KG1 (cell line): ENCODE results near the gene KLHL36.
"Not testable (repeated sequence)": the region's sequence is repeated elsewhere in the genome, so short reads cannot be mapped to it uniquely, and the experiment has no call there.

Source experiments
- DNase-seq: peaks from one replicate; lab custom pipeline; 2025; lab: John Stamatoyannopoulos, UW

The KLHL36 gene

DNA sequence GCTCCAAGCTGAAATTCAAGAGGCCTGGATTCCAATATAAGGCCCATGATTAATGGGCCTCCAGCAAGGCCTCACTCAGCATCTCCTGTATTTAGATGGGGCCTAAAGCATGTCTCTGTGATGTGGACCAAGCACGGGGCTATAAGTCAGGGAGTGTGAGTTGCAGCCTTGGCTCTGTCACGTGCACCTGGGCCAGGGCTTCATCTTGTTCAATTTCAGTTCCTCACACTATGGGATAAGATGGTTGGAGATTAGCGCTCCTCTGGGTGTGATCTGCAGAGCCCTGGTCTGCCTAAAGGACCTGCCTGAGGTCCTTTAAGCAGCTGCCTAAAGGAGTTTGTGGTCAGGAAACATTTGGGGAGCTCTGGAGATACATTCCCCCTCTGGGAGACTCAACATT, 25.2 kb downstream of the KLHL36 start:
- no peak for DNase-seq

DNA sequence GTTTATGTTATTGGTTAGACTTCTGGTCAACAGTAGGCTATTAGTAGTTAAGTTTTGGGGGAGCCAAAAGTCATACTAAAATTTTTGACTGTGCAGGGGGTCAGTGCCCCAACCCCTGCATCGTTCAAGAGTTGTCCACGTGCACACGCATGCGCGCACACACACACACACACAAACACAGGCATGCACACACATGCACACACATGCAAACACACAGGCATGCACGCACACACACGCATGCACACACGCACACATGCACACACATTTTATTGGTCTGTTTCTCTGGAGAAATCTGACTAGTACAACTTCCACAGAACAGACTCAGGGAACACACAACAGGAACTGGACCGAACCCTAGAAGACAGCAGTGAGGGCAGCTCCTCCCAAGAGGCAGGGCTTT, 27.1 kb downstream of the KLHL36 start:
- DNase-seq: no peak

DNA sequence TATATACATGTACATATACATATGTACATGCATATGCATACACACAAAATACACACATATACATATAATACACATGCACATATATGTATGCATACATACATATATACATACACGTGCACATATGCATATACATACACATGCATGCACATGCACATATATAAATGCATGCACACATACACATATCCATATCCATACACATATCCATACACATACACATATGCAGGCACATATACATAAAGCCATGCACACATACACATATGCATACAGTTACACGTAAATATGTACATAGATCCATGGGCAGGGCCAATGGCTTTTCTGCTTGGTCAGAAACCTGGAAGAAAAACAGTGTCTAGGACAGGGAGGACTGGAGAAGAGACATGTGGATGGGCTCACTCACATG, 27.6 kb downstream of the KLHL36 start:
- no peak for DNase-seq

DNA sequence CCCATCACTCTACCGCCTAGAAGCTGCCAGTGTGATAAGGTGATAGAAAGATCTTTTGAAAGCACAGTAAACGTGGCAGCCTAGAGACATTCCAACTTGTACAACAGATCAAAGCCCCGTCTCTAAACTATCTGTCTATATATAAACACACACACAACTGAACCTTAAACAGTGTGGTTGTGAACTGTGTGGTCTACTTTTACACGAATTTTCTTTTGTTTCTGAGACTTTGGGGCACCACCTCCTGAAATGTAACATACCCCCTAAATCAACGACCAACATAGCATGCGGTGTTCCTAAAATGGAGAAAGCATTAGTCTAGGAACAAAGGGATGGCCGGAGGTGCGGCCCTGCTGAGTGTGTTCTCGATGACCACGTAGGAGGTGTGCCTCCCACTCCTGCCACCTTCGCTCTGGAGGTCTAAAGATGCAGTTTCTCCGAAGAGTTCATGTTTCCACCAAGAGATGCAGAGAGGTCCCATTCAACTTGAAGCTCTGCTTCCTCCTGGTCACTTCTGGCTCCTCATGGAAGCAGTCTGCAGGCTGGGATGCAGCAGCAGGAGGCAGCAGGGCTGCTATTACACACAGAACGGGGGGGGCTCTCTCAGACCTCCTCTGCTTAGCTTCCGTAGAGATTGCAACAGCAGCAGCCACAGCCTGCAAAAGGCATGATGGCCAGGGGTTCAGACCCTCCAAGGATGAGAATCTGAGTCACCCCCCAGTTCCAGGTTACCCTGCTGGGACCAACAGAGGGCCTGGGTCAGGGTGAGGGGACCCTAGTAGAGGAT, 28.9 kb downstream of the KLHL36 start:
- DNase-seq: no peak

DNA sequence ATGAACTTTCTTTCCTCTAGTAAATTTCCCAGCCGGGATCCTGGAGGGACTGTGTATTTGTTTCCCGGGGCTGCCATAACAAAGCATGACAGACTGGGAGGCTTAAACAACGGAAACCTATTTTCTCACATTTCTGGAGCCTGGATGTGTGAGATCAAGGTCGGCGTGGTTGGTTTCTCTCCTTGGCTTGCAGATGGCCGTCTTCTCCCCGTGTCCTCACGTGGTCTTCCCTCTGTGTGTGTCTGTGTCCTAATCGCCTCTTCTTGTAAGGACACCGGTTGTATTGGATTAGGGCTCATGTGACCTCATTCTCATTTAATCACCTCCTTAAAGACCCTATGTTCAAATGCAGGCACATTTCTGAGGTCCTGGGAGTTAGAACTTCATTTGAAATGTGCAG, 29.5 kb downstream of the KLHL36 start:
- no peak for DNase-seq

DNA sequence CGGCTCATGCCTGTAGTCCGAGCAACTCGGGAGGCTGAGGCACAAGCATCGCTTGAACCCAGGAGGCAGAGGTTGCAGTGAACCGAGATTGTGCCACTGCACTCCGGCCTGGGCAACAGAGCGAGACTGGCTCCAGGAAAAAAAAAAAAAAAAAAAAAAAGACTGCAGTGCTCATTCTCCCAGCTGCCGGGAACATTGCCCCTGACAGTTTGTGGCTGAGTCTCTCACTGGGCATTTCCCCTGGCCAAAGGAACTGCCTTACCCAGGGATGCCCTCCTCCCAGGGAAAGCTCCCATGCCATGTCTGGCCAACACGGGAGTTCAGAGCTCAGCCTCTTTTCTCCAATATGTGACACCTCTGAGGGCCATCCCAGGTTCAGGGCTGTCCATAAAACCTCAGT, 30.2 kb downstream of the KLHL36 start:
- DNase-seq: no peak

DNA sequence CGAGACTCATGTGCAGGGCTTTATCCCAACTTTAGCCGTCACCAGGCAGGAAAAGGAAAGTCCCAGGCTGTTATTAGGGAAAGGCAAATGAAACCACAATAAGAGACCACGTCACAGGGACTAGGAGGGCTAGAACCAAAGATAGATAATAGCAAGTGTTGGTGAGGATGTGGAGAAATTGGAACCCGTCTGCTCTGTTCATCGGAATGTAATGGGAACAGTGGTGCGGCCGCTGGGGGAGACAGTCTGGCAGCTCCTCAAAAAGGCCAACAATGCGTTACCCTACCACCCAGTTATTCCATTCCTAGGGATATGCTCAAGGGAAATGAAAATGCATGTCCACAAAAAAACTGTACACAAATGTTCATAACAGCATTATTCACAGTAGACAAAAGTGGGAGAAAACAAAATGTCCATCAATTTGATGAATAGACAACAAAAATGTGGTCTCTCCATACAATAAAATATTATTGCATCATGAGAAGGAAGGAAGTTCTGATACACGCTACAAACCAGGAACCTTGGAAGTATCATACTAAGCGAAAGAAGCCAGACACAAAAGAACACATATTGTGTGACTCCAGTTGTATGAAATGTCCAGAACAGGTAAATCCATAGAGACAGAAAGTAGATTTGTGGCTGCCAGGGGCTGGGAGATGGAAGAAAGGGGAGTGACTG, 32.0 kb downstream of the KLHL36 start:
- no peak for DNase-seq

DNA sequence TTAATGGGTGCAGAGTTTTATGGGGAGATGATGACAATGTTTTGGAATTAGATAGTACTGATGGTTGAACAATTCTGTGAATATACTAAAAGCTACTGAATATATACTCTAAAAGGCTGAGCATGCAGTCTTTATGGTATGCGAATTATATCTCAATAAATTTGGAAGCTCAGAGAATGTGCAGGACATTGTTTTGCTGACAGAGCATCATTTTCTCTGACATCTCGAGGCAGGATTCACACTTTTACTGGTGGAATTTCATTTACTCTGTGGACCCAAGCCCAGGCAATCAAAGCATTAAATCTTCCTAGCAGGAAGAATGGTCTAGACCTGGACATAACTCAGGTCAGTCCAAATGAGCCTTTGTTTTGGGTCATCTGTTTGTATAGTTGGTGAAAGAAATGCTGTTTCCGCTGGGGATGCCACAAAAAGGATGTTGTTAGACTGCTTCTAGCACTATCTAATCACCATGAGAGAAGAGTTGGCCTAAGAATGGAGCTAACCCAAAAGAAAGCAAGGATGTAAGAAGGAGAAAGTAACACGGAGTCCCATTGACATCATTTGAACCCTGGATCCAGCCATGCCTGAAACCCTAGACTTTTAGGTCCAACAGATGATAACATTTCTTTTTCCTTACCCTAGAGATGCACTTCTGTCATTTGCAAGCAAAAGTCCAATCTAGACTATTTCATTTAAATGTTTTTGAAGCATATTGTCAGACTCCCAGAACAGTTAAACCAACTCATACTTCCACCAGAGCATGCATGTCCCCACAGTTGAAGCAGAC, 32.7 kb downstream of the KLHL36 start:
- DNase-seq: no peak

DNA sequence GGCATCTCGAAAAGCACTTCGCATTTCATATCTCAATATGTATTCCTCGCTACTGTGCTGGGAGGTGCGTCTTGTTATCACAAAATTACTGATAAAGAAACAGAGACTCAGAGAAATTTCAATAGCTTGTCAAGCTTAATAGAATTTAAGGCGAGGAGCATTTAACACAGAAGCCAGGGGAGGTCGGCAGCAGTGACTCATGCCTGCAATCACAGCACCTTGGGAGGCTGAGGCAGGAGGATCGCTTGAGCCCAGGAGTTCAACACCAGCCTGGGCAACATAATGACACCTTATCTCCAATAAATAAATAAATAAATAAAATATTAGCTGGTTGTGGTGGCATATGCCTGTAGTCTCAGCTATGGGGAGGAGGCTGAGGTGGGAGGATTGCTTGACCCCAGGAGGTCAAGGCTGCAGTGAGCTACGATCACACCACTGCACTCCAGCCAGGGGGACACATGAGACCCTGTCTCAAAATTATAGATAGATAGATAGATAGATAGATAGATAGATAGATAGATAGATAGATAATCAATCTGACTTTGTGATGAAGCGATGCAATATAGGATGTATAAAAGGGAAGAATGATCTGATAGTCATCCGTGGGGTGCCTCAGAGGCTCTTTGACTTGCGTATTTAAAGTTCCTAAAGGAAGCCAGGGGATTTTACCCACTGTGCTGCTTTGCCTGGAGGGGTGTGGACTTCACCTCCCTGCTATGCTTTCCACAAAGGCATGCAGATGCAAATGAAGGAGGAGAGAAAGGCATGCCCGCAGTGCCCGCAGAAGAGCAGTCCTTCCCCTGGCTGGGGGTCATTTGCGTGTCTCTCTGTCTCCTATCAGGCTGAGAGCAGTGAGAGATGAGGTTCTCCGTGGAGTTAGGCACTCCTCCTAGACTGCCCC, 35.6 kb downstream of the KLHL36 start:
- no peak for DNase-seq

DNA sequence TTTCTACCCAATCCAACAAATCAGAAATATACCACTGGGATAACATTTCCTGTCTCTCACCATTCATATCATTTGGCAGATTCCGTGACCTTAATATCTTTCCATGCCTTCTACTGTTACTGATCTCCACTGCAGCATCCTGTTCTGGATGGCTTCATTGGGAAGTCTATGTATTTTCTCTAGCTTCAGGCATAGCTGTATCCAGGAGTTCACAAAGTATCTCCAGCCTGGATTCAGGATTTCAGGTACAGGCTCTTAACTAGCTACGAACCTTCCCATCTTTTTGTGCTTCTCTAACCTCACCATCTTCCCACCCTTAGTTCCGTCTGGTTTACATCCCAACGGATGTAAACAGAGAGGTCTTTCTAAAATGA, 36.3 kb downstream of the KLHL36 start:
- no peak for DNase-seq

DNA sequence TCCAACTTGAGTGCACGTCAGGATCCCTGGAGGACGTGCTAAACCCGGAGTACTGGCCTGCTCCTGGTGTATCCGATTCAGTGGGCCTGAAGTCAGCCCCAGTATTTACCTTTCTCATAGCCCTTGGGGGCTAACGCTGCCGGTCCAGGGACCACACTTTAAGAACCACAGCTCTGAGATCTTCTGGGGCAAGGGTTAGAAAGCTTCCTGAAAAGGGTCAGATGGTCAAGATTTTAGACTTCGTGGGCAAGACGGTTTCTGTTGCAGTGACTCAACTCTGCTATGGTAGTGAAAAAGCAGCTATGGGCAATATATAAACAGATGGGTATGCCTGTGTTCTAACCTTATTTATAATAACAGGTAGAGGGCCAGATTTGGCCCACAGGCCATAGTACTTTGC, 36.9 kb downstream of the KLHL36 start:
- no peak for DNase-seq

DNA sequence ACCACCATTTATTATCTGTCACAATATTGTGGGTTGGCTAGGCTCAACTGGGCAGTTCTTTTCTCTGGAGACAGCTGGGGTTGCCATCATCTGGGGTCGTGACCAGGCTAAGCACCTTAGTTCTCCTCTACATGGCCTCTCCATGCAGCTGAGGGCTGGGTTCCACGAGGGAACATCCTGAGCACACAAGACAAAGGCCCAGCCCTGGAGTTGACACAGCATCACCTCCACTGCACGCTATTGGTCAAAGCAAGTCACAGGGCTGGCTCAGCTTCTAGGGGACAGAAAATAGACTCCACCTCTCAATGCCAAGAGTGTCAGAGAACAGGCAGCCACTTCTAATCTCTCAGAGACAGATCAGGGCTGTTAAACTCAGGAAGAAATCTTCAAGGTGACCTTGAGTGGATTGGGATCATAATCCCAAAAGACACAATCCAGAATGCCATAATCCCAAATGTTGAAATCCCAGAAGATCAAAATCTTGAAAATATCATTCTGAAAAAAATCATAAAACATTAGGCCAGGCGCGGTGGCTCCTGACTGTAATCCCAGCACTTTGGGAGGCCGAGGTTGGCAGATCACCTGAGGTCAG, 38.5 kb downstream of the KLHL36 start:
- DNase-seq: no peak

DNA sequence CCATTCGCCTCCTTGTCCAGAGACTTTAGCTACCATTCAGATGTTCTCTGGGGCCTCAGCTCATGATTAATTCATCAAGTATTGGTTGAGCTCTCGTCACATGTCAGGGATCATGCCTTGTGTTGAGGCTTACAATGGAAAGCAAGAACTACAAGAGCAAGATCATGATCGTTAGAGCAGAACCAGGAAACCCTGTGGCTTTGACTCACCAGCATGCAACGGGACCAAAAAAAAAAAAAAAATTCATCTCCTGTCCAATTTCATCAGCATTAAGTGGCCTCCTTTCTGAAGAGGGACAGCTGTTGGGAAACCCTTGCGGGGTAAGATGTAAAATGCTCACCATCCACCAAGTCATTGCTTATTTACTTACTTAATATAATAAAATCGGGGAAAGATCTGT, 39.4 kb downstream of the KLHL36 start:
- DNase-seq: no peak

DNA sequence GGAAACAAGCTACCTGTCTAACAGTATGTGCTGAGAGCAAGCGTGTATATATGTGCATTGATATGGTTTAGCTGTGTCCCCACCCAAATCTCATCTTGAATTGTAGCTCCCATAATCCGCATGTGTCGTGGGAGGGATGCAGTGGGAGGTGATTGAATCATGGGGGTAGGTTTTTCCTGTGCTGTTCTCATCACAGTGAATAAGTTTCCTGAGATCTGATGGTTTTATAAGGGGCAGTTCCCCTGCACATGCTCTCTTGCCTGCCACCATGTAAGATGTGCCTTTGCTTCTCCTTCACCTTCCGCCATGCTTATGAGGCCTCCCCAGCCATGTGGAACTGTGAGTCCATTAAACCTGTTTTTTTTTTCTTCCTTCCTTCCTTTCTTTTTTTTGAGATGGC, 39.9 kb downstream of the KLHL36 start:
- DNase-seq: not testable (repeated sequence)

DNA sequence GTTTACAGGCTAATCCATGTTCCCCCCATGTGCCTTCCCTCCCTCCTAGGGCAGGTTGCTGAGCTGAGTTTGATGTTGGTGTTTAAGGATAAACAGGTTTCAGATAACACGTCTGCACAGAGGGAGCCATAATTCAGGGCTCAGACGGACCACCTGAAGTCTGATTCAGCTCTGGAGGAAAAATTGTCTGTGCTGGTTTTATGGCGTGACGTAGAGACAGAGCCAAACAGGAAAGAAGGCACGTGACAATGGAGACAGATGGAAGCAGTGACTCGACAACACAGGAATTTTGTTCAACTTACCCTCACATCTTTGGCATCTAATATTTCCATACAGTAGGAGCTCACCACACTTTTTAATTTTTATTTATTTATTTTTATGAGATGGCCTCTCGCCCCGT, 40.8 kb downstream of the KLHL36 start:
- no peak for DNase-seq

DNA sequence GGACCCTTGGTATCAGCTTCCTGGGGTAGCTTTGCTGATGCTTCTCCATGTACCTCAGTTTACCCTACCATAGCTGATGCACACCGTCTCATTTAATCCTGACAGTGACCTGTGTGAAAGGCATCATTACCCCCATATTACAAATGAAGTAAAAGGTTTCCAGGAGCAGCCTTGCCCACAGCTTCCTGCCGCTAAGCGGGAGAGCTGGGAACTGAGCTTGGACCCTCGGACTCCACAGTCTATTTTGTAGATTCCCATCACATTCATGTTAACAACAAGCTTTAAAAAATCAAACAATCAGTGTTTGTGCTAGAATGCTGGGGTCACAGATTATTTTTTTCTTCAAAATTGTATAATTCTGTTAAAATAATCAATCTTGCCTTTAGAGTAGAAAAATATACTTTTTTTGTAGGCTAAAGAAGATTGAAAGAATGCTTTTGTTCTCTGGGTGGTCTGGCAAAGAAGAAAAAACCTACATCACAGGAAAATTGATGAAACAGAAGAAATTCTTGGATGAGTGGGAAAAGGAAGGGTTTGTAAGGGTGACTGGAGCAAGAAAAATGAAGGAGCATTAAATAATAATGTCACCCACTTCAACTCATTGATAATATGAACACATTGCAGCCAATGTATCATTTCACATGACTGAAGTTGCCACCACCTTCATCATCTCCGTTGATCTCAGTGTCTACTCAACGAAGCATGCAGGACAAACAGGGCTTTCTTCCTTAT, 41.9 kb downstream of the KLHL36 start:
- DNase-seq: no peak

DNA sequence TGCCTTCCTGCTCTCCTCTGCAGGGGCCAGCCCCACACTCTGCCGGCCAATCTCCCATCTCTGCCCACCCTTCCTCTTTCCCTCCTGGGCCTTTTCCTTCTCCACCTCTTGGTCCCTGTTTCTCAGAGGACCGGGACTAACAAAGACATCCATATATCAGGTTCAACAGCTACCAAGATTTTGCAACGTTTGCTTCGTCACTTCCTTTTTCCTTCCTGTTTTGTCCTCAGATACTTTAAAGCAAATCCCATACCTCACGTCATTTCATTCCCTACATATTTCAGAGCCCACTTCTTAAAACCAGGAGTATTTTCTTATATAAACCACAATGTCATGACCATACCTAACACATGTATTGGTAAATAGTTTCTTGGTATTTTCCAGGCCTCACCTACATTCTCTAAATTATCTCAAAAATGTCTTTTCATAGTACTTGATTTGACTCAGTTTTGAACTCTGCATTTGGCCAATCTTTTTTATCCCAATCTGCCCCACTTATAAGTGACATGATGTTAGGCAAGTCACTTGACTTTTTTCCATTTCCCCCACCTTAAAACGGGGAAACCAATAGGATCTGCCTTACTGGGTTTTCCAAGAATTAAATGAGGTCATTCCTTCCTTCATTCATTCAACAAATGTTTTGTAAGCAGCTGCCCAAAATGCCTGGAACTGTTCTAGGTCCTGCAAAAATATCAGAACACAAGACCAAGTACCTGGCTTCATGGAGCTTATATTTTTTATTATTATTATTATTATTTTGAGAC, 44.3 kb downstream of the KLHL36 start:
- DNase-seq: no peak

DNA sequence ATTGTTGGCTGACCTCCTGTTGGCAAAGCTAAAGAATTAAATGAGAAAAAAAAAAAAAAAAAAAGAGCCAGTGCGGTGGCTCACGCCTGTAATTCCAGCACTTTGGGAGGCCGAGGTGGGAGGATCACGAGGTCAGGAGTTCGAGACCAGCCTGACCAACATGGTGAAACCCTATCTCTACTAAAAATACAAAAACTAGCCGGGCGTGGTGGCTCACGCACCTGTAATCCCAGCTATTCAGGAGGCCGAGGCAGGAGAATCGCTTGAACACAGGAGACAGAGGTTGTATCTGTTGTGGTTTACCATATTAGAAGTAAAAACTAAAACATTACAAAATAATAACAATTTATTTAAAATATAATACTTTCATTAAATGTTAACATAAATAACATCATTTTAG, 45.6 kb downstream of the KLHL36 start:
- not testable (repeated sequence) for DNase-seq

DNA sequence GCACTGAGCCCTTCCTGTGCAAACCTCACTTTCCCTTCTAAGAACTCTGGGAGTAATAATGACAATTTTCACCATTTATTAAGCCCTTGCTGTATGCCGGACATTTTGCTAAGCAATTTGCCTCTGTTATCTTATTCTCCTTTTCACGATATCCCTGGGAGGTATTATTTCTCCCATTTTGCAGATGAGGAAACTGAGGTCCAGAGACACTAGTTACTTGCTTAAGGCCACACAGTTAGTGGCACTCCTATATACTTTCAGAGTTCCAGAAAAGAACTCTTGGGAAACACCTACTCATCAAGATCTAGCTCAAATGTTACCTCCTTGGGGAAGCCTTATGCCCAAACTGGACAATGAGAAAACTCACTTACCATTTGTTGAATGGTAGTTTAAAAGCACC, 46.7 kb downstream of the KLHL36 start:
- no peak for DNase-seq

DNA sequence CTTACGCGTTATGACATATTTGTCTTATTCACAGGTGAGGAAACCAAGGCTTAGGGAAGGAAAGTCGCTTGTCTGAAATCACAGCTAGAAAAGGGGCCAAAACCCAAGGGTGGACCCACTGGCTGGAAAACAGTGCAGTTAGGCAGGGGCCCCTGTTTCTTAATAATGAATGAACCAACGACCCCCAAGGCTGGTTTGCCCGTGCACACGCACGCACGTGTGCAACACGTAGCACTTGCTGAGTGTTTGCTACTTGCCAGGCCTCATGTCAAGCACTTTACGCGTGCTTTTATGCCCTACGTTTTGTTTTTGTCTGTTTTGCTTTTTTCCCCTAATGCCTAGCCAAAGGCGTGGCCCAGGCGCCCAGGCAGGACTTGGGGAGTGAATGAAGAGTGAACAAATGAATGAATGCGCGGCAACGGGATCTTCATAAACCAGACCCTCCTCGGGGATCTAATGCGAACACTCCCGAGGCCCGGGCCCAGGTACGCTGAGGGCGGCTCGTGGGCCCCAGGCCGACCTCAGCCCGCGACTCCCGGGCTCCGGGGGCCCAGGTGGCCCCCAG, 50.9 kb downstream of the KLHL36 start:
- no peak for DNase-seq
